Peyer's patch (tissue), 4 donors: ENCODE data around the gene MEF2D.

ENCODE experiments used
- CTCF ChIP-seq, 6 experiments: fragments of 450-650 bp in 4 of 6; fragments of 200-600 bp in 2 of 6; sonication (generic) in 1 of 6; IDR thresholded peaks; one replicate each; pipeline ENCODE4 v1.5.1; 2017 to 2019; ENCODE audit warnings: antibody characterized with exemption in 6 of 6, mild to moderate bottlenecking in 3 of 6, moderate library complexity in 1 of 6
- POLR2A ChIP-seq, 2 donors: fragments of 450-650 bp; IDR thresholded peaks; one replicate each; pipeline ENCODE4 v1.5.1; 2017; ENCODE audit warnings: antibody characterized with exemption in 2 of 2, mild to moderate bottlenecking in 2 of 2, moderate library complexity in 2 of 2

- TF ChIP-seq POLR2A (IDR thresholded peaks at IDR 0.05) (no peak), CTCF (IDR thresholded peaks at IDR 0.05) (no peak)
These were observed 33.1 kb upstream of the MEF2D start for GRCh38 chr1:156533568-156534220.
